ENCODE data around the gene BCAR1. TPM values are rescaled to one million over a fixed set of nuclear protein-coding genes. Genes with fewer than 3 reads are reported as not detected.

BCAR1 gene
- total and polyA plus RNA-seq, 10 of the 15 experiments (the other 5 are each of a cell fraction or from before 2014, with no cell fraction given) = 0.13 to 14.1 (median 2.8) TPM; not detected in 1

- WGBS (ENCODE audit: insufficient coverage, insufficient replicate concordance, low lambda C conversion rate, missing lambda C conversion rate) = 6% methylated on average over 12 of the region's 12 CpGs
- Histone ChIP-seq H3K27me3 (replicated peaks in 1 of 2; ENCODE audit: control insufficient read depth in 2 of 2, insufficient read depth in 2 of 2, low read length in 1 of 2) (no peaks in the 10 kb centered on the region), H3K9ac (ENCODE audit: control insufficient read depth, insufficient read depth, low read length) (no peak overlapping the region)
- TF ChIP-seq EGR1 (IDR thresholded peaks at IDR 0.05; ENCODE audit: borderline replicate concordance in 1 of 2, low read depth in 2 of 2, low read length in 2 of 2) (no peak), IKZF1 (conservative IDR thresholded peaks at IDR 0.05) (peak; percentile 35; the same call in 1 of the 2 replicates), NR2F1 (conservative IDR thresholded peaks at IDR 0.05) (peak; percentile 31; the same call in 1 of the 2 replicates), BCL11A (IDR thresholded peaks at IDR 0.05; ENCODE audit: low read depth, low read length) (no peak), ZNF592 (IDR thresholded peaks at IDR 0.05) (no peak), POLR2AphosphoS2 (IDR thresholded peaks at IDR 0.05; ENCODE audit: low read depth, low read length) (no peak), MTA3 (IDR thresholded peaks at IDR 0.05; ENCODE audit: borderline replicate concordance, low read length) (no peak), ZZZ3 (IDR thresholded peaks at IDR 0.05; ENCODE audit: control insufficient read depth, insufficient read length, low read depth) (no peak), NRF1 (conservative IDR thresholded peaks at IDR 0.05; ENCODE audit: low read depth, low read length) (no peak), WRNIP1 (IDR thresholded peaks at IDR 0.05; ENCODE audit: borderline replicate concordance, low read depth, low read length) (no peak), DPF2 (IDR thresholded peaks at IDR 0.05) (no peak), SMARCA5 (IDR thresholded peaks at IDR 0.05) (no peak), SPI1 (IDR thresholded peaks at IDR 0.05; ENCODE audit: borderline replicate concordance, insufficient read depth, low read depth, low read length) (0 out of 2 replicates have a peak, but pooled peaks have one; percentile 22)
- TF ChIP-seq, protein P1, sequence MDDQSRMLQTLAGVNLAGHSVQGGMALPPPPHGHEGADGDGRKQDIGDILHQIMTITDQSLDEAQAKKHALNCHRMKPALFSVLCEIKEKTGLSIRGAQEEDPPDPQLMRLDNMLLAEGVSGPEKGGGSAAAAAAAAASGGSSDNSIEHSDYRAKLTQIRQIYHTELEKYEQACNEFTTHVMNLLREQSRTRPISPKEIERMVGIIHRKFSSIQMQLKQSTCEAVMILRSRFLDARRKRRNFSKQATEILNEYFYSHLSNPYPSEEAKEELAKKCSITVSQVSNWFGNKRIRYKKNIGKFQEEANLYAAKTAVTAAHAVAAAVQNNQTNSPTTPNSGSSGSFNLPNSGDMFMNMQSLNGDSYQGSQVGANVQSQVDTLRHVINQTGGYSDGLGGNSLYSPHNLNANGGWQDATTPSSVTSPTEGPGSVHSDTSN (IDR thresholded peaks at IDR 0.05; ENCODE audit: insufficient replicate concordance, low read depth, low read length) = no peak
- TF ChIP-seq, protein P2, sequence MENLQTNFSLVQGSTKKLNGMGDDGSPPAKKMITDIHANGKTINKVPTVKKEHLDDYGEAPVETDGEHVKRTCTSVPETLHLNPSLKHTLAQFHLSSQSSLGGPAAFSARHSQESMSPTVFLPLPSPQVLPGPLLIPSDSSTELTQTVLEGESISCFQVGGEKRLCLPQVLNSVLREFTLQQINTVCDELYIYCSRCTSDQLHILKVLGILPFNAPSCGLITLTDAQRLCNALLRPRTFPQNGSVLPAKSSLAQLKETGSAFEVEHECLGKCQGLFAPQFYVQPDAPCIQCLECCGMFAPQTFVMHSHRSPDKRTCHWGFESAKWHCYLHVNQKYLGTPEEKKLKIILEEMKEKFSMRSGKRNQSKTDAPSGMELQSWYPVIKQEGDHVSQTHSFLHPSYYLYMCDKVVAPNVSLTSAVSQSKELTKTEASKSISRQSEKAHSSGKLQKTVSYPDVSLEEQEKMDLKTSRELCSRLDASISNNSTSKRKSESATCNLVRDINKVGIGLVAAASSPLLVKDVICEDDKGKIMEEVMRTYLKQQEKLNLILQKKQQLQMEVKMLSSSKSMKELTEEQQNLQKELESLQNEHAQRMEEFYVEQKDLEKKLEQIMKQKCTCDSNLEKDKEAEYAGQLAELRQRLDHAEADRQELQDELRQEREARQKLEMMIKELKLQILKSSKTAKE (IDR thresholded peaks at IDR 0.05; ENCODE audit: low read depth, poor library complexity, severe bottlenecking) = no peak
These were observed 20.7 kb upstream of the BCAR1 start for GRCh38 chr16:75272097-75272551.

More at GRCh38 chr16:75272097-75272551, 20.7 kb upstream of the BCAR1 start:
- H2AFZ ChIP-seq (ENCODE audit: control insufficient read depth, low read depth, low read length) = no peak overlapping the region
- H3K4me2 ChIP-seq (ENCODE audit: control insufficient read depth, insufficient read depth) = peak overlapping the region; percentile 53
- ChIA-PET CTCF (interaction anchor here (0.6 to 1.4 kb wide), 6 partner anchors 9 to 106 kb away, joined by 3 to 7 read pairs (median 3); no protein-coding TSS in a partner anchor), RAD21 (ENCODE audit: unreplicated experiment) (no interaction called here), SMC1A (ENCODE audit: uncharacterized antibody, unreplicated experiment) (interaction anchor here (1.1 to 1.8 kb wide), 2 partner anchors 33 to 108 kb away, joined by 3 to 6 read pairs; no protein-coding TSS in a partner anchor), POLR2A (interaction anchor here (0.5 to 1.5 kb wide), 3 partner anchors 10 to 15 kb away, joined by 3 to 5 read pairs (median 3); no protein-coding TSS in a partner anchor)
- FAIRE-seq (no peak), DNase-seq (ENCODE audit: low read depth, low spot score) (peak; percentile 28), ATAC-seq (peak; percentile 74)
- H3K79me2 ChIP-seq (ENCODE audit: control insufficient read depth, insufficient read depth, low read length) = no peaks in the 10 kb centered on the region
- H3K4me3 ChIP-seq = no peak overlapping the region; the same call in 1 of the 2 replicates
- no TSS peak for BruUV-seq (replicated peaks)
- H3K27ac ChIP-seq (ENCODE audit: control insufficient read depth, insufficient read depth) = peak overlapping the region; percentile 24; the same call in 1 of the 2 replicates
- H3K4me1 ChIP-seq (ENCODE audit: control insufficient read depth, insufficient read depth, low read length) = peaks cover 18% of the 10 kb centered on the region
- H4K20me1 ChIP-seq (ENCODE audit: control insufficient read depth, insufficient read depth) = no peaks in the 10 kb centered on the region
- intact Hi-C loops (cut with micrococcal nuclease; ENCODE audit: unreplicated experiment) (loop anchor here (5.0 kb wide), 1 partner anchor 45 kb away; no protein-coding TSS in a partner anchor), in situ Hi-C loops (cut with MboI) (no loop called here)
- no peaks in the 10 kb centered on the region; the same call in 2 of the 3 replicates for H3K9me3 ChIP-seq (replicated peaks; ENCODE audit: control insufficient read depth, insufficient read depth, low read length)
- H3K36me3 ChIP-seq (ENCODE audit: control insufficient read depth in 2 of 2, insufficient read depth in 2 of 2, low read length in 1 of 2) = no peaks in the 10 kb centered on the region
